GM18861 (cell line): ENCODE results near the gene MBNL1.

Experiments used
- ATAC-seq: cut with Tn5 transposase; IDR thresholded peaks from one replicate; pipeline ENCODE4 v1.9.1; 2021; ENCODE audit not compliant: unreplicated experiment

MBNL1 gene

GRCh38 chr3:152252755-152253154 lies 16.0 kb upstream of the MBNL1 start:
- ATAC-seq: no peak

GRCh38 chr3:152253514-152253913 lies 15.2 kb upstream of the MBNL1 start:
- no peak for ATAC-seq

DNA sequence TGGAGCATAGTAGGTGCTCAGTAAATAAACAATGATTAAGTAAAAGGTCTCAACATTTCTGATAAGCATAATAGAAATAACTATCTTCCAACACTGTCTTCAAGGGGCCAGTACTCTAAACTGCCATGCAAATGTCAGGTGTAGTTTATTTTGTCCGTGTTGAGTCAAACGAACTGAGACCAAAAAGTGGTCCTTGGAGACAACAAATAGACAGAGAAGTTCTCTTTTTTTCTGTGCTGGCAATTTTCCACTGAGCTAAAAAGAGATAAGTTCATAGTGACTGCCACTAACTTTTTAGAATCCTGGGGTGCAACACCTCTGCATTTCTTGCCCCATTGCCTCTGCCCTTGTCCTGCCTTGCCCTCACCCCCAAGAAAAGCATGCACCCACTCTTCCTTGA lies 14.7 kb upstream of the MBNL1 start:
- no peak for ATAC-seq

DNA sequence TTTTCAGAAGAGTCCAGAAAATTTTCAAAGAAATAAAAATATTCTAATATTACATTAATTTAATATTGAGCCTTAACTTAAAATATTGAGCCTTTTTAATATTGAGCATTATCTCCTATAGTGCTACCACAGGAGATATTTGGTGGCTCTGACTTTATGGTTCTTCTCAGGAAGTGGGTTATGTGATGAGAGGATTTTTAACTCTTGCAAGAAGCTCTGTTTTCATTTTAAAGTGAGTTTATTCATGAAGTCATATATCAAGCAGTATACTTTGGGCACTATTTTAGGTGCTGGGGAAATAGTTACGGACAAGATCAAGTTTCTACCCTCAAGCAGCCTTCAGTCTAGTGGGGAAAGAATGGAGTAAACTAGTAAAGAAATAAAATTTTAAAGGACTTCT lies 13.4 kb upstream of the MBNL1 start:
- no peak for ATAC-seq

DNA sequence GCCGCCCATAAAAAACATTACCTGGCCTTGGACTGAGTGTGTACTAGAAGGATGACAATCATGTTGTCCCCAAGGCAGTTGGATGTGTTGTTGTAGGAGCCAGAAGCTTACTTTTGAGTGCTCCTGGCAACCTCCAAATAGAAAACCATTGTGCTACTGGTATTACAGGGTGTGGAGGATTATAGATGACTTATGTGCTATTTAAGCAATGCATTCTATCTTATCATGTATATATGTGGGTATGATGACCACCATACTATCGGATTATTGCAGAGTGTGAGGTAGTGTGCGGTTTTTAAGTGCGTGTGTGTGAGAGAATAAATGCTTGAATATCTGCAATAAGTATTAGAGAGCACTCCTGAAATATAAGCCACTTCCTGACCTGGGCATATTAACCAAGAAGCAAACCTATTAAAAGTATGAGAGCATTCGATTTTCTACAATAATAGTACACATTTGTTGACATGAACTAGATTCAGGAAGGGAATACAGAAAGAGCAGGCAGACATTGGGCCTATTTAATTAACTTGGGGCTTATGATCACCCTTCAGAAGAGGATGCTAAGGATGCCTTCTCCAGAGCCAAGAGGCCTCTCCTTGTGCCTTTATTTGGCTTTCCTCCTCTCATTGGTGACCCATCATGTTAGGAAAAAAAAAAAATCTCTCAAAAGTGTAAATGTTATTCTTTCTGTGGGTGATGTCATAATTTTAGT lies 11.7 kb upstream of the MBNL1 start:
- ATAC-seq: no peak

DNA sequence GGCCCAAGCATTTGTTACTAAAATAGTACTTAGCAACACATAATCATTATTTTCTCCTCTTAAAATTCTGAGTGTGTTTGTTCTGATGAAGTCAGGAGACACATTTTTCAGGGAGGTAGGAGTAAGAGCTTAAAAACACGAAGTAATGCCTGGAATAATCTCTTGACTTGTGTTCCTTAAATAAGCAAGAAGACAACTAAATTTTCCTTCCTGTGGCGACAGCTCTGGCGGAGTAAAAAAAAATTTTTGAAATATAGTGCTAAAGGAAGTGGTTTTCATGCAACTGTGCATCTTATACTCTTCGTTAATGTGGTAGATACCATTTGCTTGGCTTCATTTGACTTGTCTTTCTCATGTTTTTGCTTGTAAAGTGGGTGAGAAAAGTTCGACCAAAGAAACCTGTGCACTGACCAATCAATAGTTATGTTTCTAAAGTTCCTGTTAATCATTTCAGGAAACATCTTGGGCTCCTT lies 11.1 kb upstream of the MBNL1 start:
- peak; percentile 80 for ATAC-seq

DNA sequence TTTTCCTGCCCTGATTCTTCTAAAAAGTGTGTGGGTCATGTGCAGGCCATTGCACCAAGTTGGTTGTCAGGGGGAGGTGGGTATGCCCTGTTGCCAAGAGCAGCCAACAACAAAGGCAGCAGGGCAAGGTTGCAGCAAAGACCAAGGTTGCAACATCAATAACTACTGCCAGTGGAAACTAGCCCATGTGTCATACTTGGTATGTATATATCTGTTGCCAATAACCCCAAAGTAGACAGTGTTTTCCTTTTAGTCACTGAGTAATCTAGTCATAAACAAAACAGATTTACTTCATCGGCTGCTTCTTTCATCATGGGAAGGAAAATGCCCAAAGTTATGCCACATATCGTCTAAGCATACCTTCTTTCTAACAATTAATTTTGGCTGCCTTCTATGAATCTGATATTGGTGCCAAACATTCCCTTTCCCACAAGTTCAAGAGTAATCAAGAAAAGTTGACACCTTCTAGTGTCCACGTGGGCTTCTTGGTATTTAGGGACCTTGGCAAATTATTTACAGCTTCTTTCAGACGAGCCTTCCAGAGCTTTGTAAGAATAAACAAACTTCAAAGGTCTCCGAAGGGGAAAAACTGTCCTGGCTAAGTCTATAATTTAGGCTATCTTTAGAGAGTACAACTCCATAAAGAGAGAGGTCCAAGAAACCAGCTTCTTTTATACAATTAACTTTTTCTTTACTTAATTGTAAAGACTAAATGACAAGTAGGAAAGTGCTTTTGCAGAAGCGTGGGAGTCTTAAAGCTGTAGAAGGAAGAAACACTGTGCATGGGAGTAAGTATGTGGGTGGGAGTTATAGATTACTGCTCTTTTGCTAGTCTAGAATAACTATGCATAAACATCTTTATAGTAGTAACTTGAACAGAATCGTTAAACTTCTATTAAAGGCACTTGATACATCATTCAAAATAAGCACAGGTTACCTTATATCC lies 10.0 kb upstream of the MBNL1 start:
- ATAC-seq: peak; percentile 41

DNA sequence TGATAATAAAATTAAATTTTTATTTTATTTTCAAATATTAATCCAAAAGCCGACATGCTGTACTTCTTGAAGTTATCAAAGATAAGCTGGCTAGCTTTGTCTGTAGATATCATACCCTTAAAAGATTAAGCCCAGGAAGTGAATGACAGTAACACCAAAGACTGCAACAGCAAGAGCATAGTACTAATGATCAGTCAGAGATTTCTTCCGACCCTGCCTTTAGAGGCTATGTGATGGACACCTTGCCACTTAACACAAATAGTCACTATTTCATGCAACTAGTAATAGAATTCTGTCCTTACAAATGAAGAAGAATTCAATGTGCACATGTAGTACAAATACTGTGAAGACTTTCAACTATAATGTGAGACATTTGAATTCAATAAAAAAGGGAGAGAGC lies 9.3 kb upstream of the MBNL1 start:
- no peak for ATAC-seq

DNA sequence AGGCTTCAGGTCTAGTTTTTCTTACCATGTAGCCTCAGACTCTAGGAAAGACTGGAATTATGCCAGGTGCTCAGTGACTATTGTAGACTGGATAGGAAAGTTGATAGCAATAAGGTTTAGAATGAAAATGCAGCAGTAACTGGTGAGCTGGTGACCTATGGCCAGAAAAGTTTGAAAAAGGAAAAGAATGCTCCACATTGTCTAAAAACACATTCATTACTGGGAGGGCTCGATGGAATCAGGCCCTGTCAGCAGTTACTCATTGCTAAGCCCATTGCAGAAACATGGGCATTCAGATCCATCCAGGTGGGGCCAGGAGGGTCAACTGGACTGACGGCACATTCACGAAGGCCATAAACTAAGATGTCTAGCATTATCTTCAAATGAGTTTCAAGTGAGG lies 8.7 kb upstream of the MBNL1 start:
- ATAC-seq: no peak

DNA sequence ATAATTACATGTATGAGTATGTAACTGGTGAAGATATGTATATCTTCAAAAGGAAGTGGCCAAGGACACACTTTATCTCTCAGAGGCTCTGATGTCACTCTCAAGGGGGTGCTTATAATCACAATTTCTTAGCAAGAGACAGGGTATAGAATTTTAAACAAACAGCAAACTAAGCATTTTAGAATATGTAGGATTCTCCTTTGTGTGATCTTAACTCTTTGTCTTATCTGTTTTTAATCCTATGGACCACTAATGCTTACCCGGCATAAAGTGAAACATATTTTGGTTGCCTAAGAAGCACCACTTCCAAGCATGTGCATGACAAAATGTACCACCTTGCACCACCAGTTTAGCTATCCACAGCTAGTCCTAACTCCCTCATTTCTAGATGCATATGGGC lies 8.2 kb upstream of the MBNL1 start:
- no peak for ATAC-seq

- ATAC-seq: no peak
Measured at GRCh38 chr3:152261329-152261728, 7.4 kb upstream of the MBNL1 start.

DNA sequence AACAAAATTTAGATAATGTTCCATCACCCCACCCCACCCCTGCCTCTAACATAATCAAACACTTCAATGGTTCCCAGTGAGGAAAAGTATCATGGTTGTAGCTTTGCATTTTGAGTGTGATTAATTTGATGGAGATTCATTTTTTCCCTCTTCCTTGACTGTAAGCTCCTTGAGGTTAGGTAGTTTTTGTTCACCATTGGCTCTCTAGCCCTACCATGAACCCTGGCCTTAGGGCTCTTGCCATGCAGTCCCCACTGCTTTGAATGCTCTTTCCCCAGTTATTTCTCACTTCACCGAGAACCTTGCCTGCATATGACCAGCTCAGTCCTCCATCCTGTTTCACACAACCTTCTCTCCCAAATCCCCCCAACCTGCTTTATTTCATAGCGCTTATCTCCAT lies 5.0 kb upstream of the MBNL1 start:
- no peak for ATAC-seq

GRCh38 chr3:152264378-152264777 lies 4.4 kb upstream of the MBNL1 start:
- no peak for ATAC-seq

GRCh38 chr3:152266221-152266995 lies 2.3 kb upstream of the MBNL1 start:
- ATAC-seq: no peak

DNA sequence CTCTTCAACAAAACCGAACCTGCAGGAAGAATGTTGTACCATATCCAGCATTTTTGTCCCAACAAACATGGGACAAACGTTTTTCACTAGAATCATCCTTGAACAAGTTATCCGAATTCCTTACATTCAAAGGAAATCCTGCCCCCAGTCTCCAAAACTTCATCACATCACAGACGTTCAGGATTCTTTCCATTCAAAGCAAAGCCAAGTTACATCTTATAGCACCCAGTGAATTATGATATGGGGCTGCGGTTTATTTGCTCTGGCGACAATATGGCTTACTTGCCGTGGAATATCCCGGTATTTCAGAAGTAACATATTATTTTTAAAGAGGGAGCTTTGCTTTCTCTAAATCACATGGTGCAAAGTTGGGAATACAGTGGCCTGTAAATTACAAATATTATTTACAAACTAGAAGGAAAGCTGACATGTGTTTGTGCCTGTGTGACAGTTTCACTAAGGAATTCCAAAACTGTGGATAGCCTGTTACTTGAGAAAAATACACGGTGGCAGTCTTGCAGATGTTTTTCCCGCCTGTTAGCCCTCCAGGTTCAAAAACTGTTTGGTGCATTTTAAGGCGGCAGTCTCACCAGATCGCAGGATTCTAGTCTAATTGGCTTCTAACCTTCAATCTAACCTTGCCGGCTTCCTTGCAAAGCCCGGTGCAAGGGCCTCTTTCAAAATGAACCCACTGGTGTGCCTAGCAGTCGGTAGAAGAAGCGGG lies 736 bp upstream of the MBNL1 start:
- ATAC-seq: no peak

- ATAC-seq: peak; percentile 32
Measured at GRCh38 chr3:152269056-152269830, 514 bp downstream of the MBNL1 start.

- ATAC-seq: no peak
Measured at GRCh38 chr3:152269831-152270734, 1.4 kb downstream of the MBNL1 start.

- no peak for ATAC-seq
Measured at GRCh38 chr3:152270937-152271336, 2.2 kb downstream of the MBNL1 start.
